HEK293T (cell line): ENCODE measurements around the gene CDK14.

ENCODE experiments used
- BHLHE40 ChIP-seq: fragments of 450-650 bp; IDR thresholded peaks from 2 replicates; pipeline ENCODE4 v1.6.1; 2016; ENCODE audit warnings: mild to moderate bottlenecking, moderate library complexity, borderline replicate concordance
- ELF4 ChIP-seq: fragments of 450-650 bp; IDR thresholded peaks from 2 replicates; pipeline ENCODE4 v1.6.1; 2017; ENCODE audit warnings: antibody characterized with exemption
- FOXK2 ChIP-seq: fragments of 450-650 bp; IDR thresholded peaks from 2 replicates; pipeline ENCODE4 v1.6.1; 2016; ENCODE audit warnings: mild to moderate bottlenecking
- HDGF ChIP-seq: fragments of 450-650 bp; IDR thresholded peaks from 2 replicates; pipeline ENCODE4 v1.6.1; 2017; ENCODE audit warnings: antibody characterized with exemption, borderline replicate concordance
- PKNOX1 ChIP-seq: fragments of 450-650 bp; IDR thresholded peaks from 2 replicates; pipeline ENCODE4 v1.6.1; 2016
- SP1 ChIP-seq: fragments of 450-650 bp; IDR thresholded peaks from 2 replicates; pipeline ENCODE4 v1.6.1; 2017
- SUZ12 ChIP-seq: fragments of 450-650 bp; IDR thresholded peaks from 2 replicates; pipeline ENCODE4 v1.6.1; 2016; ENCODE audit warnings: mild to moderate bottlenecking
- TARDBP ChIP-seq: fragments of 450-650 bp; IDR thresholded peaks from 2 replicates; pipeline ENCODE4 v1.6.1; 2016
- ZNF384 ChIP-seq: fragments of 450-650 bp; IDR thresholded peaks from 2 replicates; pipeline ENCODE4 v1.6.1; 2016

- TF ChIP-seq TARDBP: no peak
- no peak for TF ChIP-seq SP1
- no peak for TF ChIP-seq SUZ12
- TF ChIP-seq ZNF384: no peak
- no peak for TF ChIP-seq PKNOX1
- TF ChIP-seq HDGF: no peak
- no peak for TF ChIP-seq FOXK2
- no peak for TF ChIP-seq BHLHE40
- TF ChIP-seq ELF4: no peak
Observed at GRCh38 chr7:90804370-90804769, 208.2 kb downstream of the CDK14 start.
